Measurements from ENCODE around the gene SLC25A13.

DNA sequence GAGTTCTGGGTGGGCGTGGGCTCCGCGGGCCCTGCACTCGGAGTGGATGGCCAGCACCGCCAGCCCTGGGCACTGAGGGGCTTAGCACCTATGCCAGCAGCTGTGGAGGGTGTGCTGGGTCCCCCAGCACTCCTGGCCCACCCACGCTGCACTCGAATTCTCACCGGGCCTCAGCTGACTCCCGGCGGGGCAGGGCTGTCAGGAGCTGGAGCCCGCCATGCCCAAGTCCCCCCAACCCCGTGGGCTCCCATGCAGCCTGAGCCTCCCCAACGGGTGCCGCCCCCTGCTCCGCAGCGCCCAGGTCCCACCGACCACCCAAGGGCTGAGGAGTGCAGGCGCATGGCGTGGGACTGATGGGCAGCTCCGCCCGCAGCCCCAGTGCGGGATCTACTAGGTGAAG, 93.1 kb downstream of the SLC25A13 start:
- no peak for TF ChIP-seq CTCF (conservative IDR thresholded peaks at IDR 0.05 in 1 of 2, IDR thresholded peaks at IDR 0.05 in 1 of 2; ENCODE audit: low read depth in 1 of 2, low read length in 2 of 2)
- TF ChIP-seq EZH2 (IDR thresholded peaks at IDR 0.05; ENCODE audit: low read length, missing control alignments): no peak
